Right forelimb (tissue), 1 donor: Measurements from ENCODE around the gene PER1.

ENCODE experiments used
- DNase-seq: peaks from one replicate; pipeline ENCODE4 v3.0.0-alpha.2; 2018

The PER1 gene, protein sequence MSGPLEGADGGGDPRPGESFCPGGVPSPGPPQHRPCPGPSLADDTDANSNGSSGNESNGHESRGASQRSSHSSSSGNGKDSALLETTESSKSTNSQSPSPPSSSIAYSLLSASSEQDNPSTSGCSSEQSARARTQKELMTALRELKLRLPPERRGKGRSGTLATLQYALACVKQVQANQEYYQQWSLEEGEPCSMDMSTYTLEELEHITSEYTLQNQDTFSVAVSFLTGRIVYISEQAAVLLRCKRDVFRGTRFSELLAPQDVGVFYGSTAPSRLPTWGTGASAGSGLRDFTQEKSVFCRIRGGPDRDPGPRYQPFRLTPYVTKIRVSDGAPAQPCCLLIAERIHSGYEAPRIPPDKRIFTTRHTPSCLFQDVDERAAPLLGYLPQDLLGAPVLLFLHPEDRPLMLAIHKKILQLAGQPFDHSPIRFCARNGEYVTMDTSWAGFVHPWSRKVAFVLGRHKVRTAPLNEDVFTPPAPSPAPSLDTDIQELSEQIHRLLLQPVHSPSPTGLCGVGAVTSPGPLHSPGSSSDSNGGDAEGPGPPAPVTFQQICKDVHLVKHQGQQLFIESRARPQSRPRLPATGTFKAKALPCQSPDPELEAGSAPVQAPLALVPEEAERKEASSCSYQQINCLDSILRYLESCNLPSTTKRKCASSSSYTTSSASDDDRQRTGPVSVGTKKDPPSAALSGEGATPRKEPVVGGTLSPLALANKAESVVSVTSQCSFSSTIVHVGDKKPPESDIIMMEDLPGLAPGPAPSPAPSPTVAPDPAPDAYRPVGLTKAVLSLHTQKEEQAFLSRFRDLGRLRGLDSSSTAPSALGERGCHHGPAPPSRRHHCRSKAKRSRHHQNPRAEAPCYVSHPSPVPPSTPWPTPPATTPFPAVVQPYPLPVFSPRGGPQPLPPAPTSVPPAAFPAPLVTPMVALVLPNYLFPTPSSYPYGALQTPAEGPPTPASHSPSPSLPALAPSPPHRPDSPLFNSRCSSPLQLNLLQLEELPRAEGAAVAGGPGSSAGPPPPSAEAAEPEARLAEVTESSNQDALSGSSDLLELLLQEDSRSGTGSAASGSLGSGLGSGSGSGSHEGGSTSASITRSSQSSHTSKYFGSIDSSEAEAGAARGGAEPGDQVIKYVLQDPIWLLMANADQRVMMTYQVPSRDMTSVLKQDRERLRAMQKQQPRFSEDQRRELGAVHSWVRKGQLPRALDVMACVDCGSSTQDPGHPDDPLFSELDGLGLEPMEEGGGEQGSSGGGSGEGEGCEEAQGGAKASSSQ (N-terminal part only)

DNA sequence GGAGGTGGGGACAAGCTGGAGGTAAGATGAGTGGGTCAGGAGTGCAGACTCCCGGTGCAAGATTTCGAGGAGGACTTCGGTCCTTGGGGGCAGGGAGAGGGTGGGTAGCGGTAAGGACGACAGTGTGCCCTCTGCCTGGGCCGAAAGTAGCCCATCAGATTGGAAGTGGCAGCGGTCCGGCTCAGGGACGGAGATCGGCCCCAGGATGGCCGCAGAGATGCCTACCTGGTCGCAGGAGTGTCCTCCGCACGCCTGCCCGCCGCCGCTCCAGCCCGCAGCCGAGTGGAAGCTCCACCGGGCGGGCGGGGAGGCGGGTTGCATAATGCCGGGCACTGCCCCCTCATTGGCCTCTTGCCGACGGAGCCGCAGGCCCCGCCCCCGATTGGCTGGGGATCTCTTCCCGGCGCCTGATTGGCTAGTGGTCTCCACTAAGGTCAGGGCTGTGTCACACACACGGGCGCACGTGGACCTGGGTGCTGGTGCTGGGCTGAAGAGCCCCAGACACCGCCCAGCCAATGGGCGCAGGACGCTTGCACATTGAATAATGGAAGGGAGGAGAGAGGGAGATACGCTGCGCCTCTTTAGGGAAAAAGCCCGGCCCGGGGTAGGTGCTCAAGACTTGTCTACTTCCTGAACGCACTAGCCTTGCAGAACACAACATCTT lies at the start of gene PER1:
PER1 (minus strand) TSS at position 293 of the 664 bp plus-strand sequence. CDS start 1,698 bp downstream, outside the sequence.
- peak; percentile 95 for DNase-seq

DNA sequence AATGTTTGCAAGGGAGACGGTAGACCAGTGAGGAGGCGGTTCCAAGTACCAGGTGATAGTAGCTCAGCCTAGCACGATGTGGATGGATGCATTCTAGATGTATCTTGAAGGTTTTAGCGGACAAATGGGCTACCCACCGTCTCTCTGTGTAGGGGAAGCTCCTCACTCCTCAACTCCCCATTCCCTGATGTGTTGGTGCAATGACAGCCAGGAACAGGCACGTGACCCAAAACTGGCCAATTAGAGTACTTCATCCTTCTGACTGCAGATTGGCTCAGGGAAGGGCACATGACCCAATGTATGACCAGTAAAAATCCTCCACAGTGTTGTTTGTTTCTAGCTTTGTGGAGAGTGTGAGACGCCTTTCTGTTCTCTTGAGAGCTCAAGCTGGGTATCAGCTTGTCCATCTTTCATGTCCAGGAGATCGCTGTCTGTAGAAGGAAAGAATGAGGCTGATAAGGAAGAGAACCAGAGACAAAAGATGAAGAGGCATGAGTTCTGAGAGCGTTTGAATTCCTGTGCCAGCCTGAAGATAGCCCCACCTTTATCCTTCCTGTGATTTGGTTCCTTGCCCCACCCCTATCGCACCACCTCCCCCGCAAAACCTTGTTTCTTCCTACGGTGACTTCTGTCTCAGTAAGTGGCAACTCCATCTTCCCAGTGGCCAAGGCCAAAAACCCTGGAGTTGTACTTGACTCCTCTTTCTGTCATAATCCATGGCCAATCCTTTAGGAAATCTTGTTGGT lies 40.0 kb upstream of the PER1 start:
- DNase-seq, result peak; percentile 81

DNA sequence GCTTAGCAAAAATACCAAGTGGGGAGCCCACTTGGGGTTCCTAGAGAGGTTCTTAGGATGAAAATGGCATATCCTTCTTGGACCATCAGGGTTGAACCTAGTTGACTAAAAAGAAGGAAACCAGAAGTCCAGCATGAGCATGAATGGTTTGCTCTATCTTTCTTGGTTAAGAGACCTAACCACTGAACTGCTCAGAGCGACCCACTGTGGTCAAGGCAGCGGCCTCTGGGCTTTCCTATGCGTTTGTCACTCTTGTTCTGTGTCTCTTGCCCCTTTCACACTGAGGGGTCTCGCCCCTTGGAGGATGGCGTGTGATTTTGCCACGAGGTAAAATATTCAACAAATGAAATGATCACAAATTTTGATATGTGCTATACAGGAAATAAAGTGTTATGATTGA lies 38.3 kb upstream of the PER1 start:
- no peak for DNase-seq

DNA sequence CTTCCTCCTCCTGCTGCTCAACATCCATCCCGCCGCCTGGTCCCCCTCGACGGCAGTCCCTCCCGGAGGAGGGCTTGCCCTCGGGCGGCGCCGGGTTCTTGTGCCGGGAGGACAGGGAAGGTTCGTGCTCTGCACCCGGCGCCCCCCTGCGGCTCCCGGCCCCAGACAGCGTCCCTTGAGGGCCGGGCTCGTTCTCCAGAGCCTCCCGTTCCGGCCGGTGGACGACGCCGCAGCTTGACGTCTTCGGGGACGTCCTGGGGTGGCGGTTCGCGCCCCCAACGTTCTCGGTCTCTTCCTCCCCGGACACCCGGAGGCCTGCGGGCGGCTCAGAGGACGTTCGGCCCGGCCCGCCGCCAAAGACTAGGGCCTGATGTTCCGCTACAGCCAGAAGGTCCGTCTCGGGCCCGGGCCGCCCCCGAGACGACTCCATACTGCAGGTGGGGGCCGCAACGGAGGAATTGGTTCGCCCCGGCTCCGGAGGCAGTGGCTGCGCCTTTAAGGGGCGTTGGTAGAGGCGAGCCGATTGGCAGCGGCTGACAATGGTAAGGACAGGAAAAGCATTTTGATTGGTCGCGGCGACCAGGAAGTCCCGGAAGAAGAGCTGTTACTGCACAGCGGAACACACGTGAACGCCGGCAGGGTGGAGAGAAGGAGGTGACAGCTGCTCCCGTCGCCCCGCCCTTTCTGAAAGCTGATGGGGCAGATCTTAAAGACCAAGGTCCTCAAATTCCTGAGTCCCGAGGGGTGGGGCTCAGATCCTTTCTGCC lies 37.7 kb upstream of the PER1 start, which contains the start of gene BORCS6:
BORCS6 (minus strand) TSS at position 470 of the 767 bp plus-strand sequence; CDS start at position 430, 40 bp downstream.
- DNase-seq, result peak; percentile 92

DNA sequence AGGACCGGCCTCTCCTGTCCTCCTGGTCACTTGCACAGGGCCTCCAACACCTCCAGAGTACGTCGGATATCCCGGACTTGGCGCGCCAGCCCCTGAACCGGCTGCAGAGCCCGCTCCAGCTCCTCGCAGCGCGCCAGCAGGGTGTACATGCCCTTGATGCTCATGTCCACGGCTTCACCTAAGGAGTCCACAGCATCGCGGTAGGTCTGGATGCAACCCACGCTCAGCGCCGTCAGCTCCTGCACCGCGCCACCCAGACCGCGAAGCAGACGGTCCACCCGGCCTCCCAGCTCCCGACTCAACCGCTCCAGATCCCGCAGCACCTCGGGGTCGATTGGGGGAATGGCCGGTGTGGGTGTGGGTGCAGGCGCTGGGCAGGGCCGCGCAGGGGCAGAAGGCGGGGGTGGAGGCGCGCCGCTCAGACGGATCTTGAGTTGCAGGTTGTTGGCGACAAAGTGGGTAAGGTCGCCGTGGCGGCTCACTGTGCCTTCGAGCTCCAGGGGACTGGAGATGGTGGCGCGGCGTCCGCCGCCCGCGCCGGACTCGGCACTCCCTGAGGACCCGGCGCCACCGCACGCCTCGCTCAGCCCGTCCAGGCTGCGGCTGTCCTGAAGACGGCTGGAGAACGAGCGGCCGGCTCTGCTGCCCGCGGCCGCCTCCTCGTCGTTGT lies 37.0 kb upstream of the PER1 start:
- peak; percentile 56 for DNase-seq

DNA sequence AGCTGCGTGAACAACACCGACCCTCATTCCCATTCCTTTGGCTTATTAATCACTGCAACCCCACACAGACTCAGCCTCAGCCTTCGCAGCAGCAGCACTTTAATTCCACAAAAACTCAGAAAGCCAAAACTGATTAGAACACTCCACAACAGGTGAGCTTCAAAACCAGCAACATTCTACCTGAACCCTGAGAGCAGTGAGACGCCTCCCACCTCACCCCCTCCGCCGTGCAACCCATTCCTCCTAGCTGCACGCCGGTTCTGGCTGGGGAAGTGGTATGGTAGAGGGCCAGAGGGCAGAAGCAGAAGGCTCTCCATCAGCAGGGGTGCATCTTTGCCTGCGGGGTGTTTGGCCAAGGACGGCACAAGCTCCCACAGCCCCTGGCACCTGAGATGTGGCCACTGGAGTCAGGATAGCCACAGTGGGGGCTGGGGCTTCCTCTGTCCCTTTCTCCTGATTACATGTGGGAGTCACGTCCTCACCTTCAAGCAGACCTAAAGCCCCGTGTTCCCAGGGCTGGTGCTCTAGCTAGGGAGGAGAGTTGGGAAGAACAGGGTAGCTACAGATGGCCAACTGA lies 36.1 kb upstream of the PER1 start:
- DNase-seq, result no peak

DNA sequence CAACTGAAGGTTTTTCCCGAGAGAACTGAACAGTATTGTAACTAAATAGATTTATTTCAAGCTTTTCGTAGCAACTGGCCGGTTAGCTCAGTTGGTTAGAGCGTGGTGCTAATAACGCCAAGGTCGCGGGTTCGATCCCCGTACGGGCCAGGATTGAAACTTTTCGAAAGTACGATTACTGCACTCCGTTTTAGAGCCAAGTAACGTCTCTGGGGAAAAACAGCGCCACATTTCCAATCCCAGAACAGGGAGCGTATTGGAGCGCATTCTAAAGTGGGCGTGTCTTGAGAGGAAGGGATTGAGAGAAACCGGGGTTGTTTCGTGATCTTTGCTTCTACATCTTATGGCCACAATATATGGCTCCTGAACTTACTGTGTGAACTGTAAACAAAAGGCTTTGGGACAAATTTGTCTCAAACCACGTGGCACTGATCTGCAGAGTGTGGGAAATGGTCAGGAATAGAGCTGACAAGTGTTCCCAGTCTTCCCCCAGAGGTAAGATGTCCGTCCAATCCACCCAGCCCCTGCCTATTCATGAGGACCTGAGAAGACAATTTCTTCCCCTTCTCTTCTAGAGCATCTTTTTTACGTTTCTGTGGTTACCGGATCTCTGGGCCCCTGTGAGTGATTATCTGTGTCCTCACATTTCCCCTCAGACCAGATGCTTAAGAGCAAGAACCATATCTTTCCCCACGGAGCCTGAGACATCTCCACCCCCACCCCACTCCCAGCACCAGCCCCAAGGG lies 35.5 kb upstream of the PER1 start:
- DNase-seq, result peak; percentile 97

DNA sequence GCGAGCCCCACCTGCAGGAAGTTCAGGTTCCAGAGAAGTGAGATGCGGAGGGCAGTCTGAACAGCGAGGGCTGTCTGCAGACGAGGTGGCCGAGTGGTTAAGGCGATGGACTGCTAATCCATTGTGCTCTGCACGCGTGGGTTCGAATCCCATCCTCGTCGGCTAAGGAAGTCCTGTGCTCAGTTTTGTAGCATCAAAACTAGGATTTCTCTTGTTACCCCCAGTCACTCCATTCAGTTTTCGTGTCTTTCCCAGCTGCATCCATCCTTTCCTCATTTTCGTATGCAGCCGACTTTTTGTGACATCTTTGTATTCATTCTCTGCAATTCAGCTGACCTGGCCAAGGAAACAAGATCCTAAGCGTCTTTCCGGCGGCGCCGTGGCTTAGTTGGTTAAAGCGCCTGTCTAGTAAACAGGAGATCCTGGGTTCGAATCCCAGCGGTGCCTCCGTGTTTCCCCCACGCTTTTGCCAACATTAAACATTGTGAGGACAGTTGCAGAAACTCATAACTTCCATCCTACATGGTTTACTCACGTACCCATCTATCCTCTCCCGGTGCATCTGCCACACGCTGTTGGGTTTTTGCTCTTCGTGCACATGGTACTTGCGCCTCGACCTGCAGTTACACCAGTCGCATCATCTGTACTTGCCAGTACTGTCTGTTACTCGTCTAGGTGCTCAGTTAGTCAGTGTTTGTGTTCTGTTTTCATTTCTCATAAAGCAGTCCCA lies 34.7 kb upstream of the PER1 start:
- DNase-seq, result peak; percentile 99

DNA sequence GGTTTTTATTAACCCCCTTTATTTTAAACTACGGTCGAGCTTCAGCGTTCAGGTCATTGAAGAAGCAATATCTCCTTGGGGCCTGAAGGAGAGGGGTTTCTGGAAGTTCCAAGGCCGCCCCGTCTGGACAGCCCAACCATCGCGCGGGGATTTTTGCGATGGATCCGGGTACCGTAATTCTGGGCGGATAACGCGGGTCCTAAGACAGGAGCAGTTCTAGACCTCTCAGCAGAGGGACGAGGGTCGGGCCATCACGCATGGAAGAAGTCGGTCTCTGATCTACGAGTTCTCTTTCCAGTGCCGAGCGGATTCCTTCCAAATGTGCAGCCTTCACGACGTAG lies 34.2 kb upstream of the PER1 start:
- DNase-seq, result no peak

DNA sequence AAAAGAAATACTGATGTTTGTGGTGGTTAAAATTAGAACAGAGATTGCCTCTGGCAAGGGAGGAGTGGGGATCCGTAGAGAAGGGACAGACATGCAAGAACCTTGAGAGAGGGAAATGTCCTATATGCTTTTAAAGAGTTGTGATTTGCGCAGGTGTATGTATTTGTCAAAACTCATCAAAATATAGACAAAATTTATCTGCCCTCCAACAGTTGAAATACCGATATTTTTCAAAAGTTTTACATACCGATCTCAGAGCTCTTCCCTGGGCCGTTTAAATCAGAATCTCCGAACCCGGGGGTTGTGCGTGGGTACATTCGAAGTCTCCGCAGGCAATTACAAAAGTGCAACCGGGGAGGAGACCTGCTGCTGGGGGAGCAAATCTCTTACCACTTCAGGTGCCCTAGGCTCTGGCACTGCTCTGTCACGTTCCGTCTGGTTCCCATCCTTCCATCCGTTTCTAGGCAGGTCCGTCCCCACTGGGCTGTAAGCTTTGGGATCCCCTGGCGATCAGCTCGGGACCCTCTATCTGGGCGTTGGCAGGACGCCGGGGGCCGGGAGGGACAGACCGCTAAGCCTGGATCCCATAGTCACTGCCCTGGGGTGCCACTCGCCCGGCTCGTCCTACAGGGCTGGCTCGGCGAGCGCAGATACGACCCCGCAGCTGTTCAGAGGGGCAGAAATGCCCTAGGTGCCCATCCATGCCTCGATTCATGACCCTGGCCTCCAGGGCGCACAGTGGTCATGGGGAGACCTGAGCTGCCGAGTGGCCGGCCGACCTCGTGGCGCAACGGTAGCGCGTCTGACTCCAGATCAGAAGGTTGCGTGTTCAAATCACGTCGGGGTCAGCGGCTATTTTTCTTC lies 33.6 kb upstream of the PER1 start:
- DNase-seq, result peak; percentile 99

DNA sequence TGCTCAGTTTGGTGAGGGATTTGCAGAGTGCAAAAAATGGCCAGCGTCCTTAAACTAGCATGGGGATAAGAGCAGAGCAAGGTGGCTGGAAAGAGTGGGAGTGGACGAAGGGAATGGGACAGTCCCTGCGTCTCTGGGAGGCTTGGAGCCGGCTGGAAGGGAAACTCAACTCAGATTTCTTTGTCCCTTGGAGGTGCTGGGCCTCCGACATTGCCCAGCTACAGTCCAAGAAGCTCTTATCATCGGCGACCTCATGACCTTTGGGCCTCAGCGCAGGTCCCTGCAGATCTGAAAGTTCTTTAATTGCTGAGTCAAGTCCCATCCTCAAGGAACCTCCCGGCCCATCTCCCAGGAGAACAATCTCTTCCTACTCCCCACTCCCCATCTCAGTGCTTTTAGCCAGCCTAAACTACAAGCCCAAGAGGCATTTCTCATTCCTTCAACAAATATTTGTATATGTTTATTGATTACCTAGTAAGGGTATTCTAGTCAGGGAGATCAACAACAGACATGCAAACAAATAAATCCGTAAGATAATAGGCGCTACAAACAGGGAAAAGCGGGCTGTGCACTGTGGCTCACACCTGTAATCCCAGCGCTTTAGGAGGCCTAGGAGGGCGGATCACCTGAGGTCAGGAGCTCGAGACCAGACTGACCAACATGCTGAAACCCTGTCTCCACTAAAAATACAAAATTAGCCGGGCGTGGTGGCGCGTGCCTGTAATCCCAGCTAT lies 25.0 kb upstream of the PER1 start:
- no peak for DNase-seq

DNA sequence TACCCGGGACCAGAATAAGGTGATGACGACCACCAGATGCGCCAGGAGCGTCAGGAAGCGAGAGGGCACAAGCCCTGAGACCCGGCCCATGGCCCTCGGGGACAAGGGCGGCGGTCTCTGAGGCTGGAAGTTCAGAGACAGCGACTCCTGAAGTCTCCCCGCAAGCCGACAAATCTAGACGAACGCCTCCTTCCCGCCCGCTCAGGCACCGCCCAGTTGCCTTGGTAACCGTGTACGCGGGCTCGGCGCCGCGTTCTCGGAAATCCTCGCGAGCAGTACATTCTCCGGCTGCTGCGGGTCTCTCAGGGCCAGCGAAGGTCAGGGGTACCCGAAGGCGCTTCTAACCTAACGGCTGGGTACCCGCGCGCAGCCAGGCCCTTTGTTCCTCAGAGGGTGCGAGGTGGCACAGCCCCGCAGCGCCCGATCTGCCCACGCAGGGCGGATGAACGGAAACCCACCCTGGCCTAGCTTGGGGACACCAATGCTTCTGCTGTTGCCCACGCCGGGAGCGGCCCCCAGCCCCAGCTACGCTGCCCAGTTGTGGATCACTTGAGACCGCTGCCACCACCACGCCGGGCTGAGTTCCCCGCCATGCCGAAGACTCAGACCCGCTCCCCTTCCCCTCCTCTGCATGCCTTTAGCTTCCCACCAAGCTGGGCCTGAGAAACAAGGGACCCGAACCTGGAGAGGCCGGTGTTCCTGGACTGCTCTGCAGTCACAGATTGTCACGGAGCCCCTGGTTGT lies 24.2 kb upstream of the PER1 start, which contains the start of gene TMEM107:
TMEM107 (minus strand) TSS at position 184 of the 744 bp plus-strand sequence; CDS start at position 90, 94 bp downstream.
- DNase-seq, result peak; percentile 93

DNA sequence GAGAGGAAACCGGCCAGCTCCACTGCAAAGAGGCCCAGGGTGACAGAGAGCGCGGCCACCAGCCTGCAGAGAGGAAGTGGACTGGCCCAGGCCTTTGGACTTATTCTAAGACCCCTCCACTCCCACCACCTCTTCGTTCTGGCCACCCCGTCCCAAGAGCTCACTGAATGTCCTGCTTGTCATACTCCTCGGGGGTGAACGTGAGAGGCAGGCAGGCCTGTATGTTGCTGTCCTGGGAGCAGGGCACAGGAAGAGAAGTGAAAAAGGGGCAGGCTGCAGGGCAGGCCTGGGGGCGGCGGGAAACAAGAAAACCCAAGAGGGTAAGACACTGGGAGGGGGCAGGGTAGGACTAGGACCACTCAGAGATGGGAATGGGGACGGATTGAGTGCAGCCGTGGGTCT lies 23.6 kb upstream of the PER1 start:
- DNase-seq, result no peak

DNA sequence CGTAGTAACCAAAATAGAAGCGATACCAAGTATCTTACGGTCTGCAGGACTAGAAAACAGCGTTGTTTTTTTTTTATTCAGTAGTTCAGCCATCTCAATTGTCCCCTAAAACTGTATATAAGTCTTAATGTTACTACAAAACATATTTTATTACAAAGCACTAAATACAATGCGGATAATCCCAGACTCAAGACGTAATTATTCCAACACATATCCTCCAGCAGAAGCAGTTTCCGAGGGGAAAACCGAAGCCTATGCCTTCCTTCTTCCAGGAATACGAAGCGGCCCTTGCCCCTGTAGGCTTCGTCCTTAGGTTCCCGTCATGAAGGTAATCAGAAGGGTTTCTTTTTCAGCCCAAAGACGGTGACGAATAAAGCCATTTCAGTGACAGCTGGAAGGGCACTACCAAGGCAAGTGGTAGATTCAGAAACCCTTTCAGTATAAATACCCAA lies 21.7 kb upstream of the PER1 start:
- DNase-seq, result no peak

DNA sequence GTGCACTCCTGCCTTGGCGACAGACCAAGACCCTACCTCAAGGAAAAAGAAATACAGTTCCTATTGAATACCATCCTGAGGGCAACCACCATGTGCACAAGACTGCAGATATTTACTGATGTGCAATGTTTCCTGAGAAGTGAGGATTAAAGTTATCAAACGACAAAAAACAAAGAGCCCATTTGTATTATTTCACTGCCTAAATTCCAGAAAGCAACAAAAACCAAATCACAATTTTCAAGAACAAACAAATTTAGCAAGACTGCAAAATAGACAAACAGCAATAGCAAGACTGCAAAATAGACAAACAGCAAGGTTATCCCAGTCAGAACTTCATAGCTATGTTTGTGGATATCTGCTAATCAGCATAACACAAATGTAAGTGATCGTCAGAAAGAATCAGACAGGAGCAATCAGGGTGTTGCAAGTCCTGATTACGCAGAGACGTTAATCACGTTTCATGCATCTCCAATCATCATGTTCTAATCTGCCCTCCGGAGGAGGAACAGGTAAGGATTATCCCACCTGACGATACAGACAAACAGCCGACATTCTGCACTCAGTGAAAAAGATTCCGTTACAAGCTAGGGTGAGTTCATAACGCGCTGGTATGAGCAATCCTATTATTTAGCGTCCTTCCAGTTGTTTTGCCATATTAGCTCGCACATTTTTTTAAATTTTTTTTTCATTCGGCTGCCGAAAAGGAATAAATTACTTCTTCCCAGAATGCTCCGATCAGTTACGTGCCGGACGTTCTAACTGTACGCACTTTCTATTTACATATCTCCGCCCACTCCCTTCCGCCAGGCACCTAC lies 21.1 kb upstream of the PER1 start:
- peak; percentile 86 for DNase-seq
